ENCODE measurements around the gene PLN.

The PLN gene

DNA sequence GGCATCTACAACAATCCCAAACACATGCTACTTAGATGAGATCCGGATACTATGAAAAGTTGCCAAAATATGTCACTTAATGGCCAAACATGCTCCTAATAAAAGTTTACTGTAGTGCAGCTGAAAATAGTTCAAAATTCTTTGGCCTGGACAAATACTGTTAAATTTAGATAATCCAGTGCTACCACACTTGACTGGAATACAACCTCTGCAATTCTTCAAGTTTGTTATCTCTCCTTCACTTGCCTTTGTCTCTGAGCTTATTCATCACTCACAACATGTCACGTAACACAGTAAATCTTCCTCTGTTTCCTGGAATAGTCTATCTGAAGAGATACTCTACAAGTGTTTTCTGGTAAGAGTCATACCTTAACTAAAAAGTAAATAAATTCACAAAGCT is 10.5 kb upstream of the PLN start:
- DNase-seq (ENCODE audit: low read depth) = no peak

DNA sequence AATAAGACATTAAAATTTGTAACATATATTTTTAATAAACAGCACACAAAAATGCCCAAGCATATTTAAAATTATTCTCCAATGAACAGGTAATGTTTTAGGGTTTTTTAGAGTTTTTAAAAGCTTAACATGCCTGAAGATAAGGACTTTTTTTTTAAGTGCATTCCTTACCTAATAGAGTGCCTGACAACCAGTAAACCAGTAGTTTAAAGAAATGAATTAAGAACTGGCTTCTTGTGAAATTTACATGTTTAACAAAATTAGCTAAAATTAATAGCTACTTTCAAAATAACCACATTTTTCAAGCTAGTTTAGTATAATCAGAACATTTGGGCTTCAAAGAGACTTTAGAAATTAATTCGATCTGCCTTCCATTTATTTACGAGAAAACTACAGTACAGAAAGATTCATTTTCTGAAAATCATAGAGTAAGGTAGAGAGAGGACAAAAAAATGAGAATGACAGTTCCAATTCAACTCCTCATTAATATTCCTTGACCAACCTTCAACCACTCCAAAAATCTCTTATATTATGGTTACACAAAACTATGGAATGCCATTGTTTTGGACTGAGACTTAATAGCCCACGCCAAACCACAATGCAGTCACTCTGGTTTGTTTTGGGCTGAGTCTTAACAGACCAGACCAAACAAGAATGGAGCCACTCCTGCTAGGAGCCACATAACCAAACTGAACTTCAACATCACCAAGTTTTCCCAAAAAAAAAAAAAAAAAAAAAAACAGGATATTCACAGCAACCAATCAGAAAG is 5.7 kb upstream of the PLN start:
- no peak for DNase-seq (ENCODE audit: low read depth)

GRCh38 chr6:118544105-118544504 is 4.0 kb upstream of the PLN start:
- no peak for DNase-seq (ENCODE audit: low read depth)

GRCh38 chr6:118546164-118546879 is 1.8 kb upstream of the PLN start:
- no peak for DNase-seq (ENCODE audit: low read depth)

DNA sequence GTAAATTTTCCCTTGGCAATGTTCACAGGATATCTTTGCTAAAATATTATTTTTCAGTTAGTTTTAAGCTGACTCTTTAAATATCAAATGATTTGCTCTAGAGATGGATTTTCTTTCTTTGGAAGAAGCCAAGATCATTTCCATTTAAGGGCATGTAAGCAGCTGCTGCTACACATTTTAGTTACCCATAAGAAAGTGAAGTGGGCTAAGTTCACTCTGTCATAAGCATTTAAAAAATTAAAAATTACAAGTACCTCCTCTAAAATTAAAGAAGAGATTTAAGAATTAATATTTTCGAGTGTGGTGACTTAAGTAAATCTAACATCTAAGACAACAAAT is 1.2 kb upstream of the PLN start:
- DNase-seq (ENCODE audit: low read depth) = no peak

GRCh38 chr6:118548613-118549012 is 517 bp downstream of the PLN start:
- no peak for DNase-seq (ENCODE audit: low read depth)

GRCh38 chr6:118551063-118552053 is 3.3 kb downstream of the PLN start:
- no peak for DNase-seq (ENCODE audit: low read depth)

- DNase-seq (ENCODE audit: low read depth) = no peak
These were observed 5.0 kb downstream of the PLN start for GRCh38 chr6:118553132-118553531.

DNA sequence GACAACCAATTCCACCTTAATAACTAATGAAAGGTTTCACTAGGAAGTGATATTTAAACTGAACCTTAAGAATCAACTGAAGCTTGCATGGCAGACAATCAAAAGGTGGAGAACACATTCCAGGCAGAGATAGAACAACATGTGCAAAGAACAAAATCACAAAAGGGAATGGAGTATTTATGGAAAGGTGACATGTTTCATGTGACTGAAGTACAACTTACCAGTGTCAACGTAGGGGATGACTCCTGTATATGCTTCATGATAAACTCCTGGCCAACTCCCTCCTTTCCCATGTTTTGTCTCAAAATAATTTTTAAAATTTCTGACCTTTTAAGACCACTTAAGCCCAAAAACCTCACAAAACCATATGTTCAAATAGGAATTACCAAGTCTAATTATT is 6.6 kb downstream of the PLN start:
- DNase-seq (ENCODE audit: low read depth) = no peak

GRCh38 chr6:118558464-118559217 is 10.5 kb downstream of the PLN start:
- DNase-seq (ENCODE audit: low read depth) = no peak

DNA sequence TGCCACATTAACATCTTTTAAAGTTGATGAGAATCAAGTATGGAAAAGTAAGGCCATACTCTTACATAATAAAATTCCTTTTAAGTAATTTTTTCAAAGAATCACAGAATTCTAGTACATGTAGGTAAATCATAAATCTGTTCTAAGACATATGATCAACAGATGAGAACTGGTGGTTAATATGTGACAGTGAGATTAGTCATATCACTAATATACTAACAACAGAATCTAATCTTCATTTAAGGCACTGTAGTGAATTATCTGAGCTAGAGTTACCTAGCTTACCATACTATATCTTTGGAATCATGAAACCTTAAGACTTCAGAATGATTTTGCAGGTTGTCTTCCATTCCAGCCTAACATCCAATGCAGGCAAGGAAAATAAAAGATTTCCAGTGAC is 11.6 kb downstream of the PLN start:
- DNase-seq (ENCODE audit: low read depth) = no peak

- no peak for DNase-seq (ENCODE audit: low read depth)
These were observed 14.2 kb downstream of the PLN start for GRCh38 chr6:118562248-118562647.

DNA sequence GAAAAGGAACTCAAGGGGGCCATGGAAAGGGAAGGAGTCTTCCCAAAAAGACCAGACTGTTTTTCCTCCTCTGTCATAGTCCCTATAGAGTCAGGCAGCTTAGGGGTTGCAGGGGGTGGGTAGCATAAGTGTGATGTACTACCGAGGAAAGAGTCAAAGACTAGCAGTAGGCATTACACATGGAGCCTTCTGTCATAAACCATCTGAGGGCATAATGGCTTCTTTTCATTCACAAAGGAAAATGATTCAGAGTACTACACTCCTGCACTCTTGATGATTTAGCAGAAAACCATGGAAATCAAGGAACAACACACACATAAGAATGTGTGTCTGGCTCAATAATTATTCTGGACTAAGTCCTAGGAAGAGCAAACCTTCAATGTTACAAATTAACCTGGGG is 14.9 kb downstream of the PLN start:
- no peak for DNase-seq (ENCODE audit: low read depth)

GRCh38 chr6:118565311-118565960 is 17.3 kb downstream of the PLN start:
- DNase-seq (ENCODE audit: low read depth) = no peak

- DNase-seq (ENCODE audit: low read depth) = no peak
These were observed 19.9 kb downstream of the PLN start for GRCh38 chr6:118567974-118568373.

DNA sequence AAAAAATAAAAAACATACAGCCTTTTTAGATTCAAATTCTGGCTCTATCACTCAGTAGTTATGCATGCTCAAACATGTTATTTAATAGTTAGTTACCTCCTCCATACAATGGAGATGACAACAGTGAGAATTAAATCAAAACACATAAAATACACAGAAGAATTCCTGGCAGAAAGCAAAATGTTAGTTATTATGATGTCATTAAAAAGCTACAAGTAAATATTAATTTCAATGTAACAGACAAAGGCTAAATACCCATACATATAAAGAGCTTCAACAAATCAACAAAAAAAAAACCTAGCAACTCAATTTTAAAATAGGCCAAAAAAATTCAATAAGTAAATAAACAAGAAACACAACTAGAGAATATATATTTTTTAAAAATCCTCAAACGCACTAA is 21.4 kb downstream of the PLN start:
- DNase-seq (ENCODE audit: low read depth) = no peak

- no peak for DNase-seq (ENCODE audit: low read depth)
These were observed 23.0 kb downstream of the PLN start for GRCh38 chr6:118571121-118571520.

DNA sequence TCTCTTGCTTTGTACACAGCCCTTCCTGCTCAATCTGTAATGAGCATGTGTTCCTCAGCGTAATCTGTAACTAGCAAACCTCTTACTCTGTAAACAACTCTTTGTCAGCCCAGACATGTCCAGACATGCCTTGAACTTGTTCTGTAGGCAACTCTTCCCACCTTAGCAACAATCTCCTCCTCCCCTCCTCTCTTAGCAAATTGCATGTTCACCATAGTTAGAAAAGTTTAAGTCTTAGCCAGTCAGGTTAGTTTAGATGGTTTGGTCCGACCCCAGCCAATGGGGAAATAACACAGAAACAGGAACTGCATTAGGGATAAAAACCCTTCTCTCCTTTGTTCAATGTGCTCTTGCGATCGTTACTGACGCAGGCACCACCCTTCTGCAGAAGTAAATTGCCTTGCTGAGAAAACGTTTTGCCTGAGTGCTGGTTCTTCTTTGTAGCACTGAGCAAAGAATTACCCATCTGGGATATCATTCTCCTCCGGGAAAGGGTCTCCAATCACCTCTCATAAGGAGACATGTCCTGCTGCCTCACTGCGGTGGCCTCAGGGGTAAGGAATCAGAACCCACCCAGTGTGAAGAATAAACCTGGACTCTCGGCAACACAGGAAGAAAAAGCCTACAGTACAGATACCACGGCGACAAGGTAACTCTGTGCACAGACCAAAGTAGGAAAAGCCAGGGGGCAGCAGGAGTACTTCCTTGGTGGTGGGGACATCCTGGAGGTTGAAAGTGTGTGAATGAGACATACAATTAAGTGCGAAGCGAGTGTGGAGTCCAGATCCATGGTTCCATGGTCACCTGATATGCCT is 26.2 kb downstream of the PLN start:
- DNase-seq (ENCODE audit: low read depth) = no peak

- DNase-seq (ENCODE audit: low read depth) = no peak
These were observed 29.9 kb downstream of the PLN start for GRCh38 chr6:118577972-118578371.

DNA sequence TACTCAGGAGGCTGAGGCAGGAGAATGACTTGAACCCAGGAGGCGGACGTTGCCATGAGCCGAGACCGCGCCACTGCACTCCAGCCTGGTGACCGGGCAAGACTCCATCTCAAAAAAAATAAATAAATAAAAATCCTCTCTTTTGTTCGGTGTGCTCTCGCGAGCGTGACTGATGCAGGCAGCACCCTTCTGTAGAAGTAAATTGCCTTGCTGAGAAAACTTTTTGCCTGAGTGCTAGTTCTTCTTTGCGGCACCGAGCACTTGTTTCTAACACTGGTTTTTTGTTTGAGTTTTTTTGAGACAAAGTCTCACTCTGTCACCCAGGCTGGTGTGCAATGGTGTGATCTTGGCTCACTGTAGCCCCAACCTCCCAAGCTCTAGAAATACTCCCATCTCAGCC is 30.5 kb downstream of the PLN start:
- DNase-seq (ENCODE audit: low read depth) = no peak

GRCh38 chr6:118579786-118580185 is 31.7 kb downstream of the PLN start:
- DNase-seq (ENCODE audit: low read depth) = no peak
